GM18519 (cell line): Measurements from ENCODE around the gene PRR16.
"Not testable (repeated sequence)": the region's sequence is repeated elsewhere in the genome, so short reads cannot be mapped to it uniquely, and the experiment has no call there.

ENCODE experiments used
- ATAC-seq: cut with Tn5 transposase; IDR thresholded peaks from one replicate; pipeline ENCODE4 v1.9.1; 2021; ENCODE audit warnings: mild to moderate bottlenecking, moderate library complexity; ENCODE audit not compliant: unreplicated experiment, low FRiP score

PRR16 gene

DNA sequence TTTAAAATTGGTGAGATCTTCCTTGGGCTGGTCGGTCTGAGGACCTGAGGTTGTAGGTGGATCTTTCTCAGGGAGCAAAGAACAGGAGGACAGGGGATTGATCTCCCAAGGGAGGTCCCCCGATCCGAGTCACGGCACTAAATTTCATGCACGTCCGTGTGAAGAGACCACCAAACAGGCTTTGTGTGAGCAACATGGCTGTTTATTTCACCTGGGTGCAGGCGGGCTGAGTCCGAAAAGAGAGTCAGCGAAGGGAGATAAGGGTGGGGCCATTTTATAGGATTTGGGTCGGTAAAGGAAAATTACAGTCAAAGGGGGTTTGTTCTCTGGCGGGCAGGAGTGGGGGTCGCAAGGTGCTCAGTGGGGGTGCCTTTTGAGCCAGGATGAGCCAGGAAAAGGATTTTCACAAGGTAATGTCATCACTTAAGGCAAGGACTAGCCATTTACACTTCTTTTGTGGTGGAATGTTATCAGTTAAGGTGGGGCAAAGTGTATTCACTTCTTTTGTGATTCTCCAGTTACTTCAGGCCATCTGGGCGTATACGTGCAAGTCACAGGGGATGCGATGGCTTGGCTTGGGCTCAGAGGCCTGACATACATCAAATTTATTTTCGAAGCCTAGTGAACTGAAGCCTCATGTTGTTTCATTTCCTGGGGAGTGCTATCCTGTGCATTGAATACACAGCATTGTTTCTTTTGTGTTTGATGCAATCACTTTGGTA lies 238.9 kb downstream of the PRR16 start:
- not testable (repeated sequence) for ATAC-seq

DNA sequence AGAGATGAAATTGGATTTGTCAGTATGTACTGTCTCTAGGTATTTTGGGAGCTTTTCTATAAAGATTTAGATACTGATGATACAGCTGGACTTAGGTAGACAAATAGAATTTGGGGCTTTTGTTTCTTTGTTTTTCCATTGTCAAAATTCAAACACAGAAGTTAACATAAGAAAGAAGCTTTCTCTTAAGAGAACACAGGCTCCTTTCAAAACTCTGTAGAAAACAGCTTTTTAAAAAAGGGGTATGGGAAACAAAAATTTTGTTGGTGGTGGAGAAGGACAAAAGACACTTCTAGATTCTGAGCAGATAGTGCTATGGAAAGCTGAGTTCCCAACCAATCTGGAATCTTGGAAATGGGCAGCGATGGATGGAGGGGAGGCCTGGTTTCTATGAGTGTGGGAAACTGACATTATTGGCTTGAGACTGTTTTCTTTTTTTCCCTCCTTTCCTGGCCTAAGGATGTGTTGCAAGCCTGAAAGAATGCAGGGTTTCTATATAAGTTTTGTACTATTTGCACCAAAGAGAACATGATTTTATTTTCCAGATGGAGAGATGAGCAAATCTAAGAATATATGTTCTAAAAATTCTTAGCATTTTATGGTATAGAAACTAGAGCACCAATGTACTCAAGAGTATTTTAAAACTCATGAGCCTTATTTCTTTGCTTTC lies 240.0 kb downstream of the PRR16 start:
- no peak for ATAC-seq

DNA sequence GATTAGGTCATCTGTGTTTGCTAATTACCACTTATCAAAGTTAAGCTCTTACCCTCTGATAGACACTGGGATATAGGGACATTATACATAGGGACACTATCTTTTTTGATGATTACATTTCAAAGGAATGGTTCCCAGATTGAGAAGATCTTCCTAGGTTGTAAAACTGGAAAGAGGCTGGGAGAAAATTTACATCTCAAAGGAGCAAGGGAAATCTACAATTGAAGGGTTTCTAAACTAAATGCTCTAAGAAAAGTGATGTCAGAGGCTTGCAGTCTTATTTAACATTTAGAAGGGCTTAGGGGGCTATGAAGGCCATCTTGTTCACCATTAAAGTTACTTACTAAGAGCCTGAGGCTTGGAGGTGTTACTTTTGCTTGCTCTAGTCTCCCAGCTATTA lies 242.8 kb downstream of the PRR16 start:
- no peak for ATAC-seq

DNA sequence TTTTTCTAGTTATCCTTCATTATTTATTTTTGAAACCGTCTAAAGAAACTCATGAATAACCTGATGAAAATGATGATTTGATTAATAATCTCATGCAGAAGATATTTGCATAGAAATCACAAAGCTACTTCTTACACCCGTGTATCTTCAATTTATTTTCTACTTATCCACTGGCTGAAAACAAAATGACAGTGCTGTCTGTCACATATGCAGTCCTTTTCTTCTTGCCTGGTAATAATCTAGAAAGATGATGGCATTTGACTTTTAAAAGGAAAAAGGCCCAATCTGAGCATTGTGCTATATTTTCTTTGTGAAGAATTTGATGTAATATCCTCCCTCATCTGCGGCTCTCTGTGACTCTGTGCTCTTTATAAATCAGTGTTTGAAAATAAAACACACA lies 253.3 kb downstream of the PRR16 start:
- no peak for ATAC-seq

DNA sequence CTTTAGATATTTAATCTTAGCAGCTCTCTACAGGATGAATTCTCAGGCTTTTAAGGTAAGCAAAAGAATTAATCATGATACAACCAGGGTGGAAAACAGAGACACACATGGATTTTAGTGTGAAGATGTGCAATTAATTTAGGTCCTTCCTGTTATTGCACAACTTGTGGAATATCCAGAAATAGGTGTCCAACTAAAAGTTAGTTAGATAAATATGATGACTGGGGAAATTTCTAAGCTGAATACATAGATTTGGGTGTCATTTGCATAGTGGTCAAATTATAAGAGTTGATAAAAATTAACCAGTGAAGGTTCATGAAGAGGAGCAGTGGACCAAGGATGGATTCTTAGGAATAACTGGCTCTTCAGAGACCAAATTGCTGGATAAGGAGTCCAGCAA lies 266.1 kb downstream of the PRR16 start:
- no peak for ATAC-seq

DNA sequence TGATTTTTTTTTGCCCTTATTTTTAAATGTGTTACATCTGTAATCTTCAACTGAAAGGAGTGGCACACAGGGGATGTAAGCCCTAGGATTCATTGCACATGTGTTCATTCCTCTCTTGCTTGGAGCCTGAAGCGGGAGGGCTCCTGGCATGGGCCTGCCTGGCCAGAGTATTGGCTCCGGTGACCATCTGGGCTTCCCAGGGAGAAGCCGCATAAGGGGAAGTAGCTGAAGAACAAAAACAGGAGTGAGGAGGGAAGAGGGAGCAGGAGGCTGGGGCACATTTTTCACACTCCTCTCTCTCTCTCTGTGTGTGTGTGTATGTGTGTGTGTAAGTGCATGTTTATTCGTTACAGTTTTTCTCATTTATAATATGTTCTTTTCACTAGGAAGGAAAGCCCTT lies 269.9 kb downstream of the PRR16 start:
- no peak for ATAC-seq

DNA sequence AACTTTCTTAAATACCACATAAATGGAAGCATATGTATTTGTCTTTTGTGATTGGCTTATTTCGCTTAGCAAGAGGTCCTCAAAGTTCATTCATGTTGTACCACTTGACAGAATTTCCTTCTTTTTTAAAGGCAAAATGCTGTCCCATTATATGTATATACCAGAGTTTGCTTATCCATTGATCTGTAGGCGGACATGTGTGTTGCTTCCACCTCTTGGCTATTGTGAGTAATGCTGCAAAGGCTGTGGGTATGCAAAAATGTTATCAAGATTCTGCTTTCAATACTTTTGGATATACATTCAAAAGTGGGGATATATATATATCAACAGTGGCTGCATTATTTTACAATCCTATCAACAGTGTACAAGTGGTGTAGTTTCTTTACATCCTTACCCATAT lies 271.0 kb downstream of the PRR16 start:
- no peak for ATAC-seq
